HL-60/S4 treated with phorbol 12-myristate 13-acetate at 8.2 ng/mL for 4 days and 3 days (cell line): ENCODE measurements around the gene RASAL2.

Experiments
- in situ Hi-C: fragments of 300-500 bp; cut with MboI; formaldehyde crosslinking; loops from 2 replicates; pipeline ENCODE4 v1.15.0; 2022; ENCODE audit warnings: low sequenced_read_pairs

The RASAL2 gene

GRCh38 chr1:178528953-178529335 is 435.0 kb downstream of the RASAL2 start:
- in situ Hi-C loops = loop anchor here (25.0 kb wide), 3 partner anchors 233 to 833 kb away; partner anchors contain the start of gene AXDND1

DNA sequence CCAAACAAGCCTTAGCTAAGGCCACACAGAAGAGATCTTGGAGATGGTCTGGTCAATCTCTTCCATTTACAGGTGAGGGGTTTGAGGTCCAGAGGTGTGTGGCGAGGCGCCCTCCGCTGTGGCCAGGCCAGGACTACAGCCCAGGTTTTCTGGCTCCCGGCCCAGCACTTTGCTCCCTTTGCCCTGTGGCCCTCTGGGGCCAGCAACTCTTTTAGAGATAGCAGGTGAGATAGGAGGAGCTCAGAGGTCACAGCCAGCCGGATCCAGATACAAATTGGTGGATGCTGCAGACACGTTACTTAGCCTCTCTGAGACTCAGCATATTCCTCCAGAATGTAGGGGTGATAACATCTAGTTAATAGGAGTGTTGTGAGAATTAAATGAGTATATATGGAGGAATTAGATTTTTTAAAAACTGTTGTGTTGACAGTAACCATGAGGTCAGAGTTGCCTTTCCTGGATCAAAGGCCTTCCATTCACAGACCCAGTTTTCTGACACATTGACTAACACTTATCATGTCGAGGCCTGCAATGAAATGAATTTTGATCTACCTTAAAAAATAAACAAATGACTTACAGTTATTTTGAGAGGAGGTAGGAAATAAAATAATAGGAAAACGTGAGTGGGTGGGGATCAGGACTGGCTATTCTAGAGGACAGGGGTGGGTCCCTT is 435.6 kb downstream of the RASAL2 start:
- in situ Hi-C loops = loop anchor here (25.0 kb wide), 3 partner anchors 233 to 833 kb away; partner anchors contain the start of gene AXDND1

DNA sequence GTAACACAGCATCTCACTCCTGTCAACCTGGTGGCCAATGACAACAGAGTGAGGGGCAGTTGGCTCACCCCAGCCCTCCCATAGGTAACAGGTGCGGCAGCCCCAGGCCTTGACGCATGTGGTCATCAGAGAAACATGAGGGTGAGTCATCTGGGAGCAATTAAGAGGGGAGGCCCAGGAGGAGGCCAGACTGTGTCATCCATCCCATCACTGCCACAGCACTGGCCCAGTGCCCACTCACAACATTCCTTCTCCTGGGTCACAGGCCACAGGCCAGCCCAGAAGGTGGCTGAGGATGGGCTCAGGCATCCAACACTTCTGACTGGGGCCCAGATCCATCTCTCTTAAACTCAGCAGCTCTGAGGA is 436.1 kb downstream of the RASAL2 start:
- in situ Hi-C loops = loop anchor here (25.0 kb wide), 3 partner anchors 232 to 832 kb away; partner anchors contain the start of gene AXDND1

GRCh38 chr1:178530502-178530901 is 436.6 kb downstream of the RASAL2 start:
- in situ Hi-C loops = loop anchor here (25.0 kb wide), 3 partner anchors 232 to 832 kb away; partner anchors contain the start of gene AXDND1

DNA sequence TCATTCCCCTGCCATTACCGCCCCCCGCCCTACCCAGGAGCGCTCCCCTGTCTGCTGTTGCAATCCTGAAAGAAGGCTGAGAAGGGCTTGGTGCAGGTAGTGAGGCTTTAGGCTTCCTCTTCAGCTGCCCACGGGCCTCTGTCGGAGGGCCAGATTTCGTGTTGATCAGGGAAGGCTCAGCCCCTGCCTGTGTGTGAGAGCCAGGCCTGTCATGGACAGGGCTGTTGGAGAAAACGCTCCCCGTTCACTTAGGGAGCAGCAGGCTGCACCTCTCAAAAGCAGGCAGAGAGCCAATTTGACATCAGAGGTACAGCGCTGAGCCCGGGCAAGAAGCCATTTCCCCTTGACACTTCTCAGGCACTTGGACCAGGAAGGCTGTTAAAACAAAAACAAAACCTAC is 438.0 kb downstream of the RASAL2 start:
- in situ Hi-C loops = loop anchor here (25.0 kb wide), 3 partner anchors 230 to 830 kb away; partner anchors contain the start of gene AXDND1

GRCh38 chr1:178532392-178532791 is 438.5 kb downstream of the RASAL2 start:
- in situ Hi-C loops = loop anchor here (25.0 kb wide), 3 partner anchors 230 to 830 kb away; partner anchors contain the start of gene AXDND1

- in situ Hi-C loops = loop anchor here (25.0 kb wide), 3 partner anchors 229 to 829 kb away; partner anchors contain the start of gene AXDND1
Measured at GRCh38 chr1:178533121-178533946, 439.4 kb downstream of the RASAL2 start.
